Panc1 (cell line): ENCODE measurements around the gene ERBB2.

Experiments used
- CTCF ChIP-seq: fragments of 450-650 bp; IDR thresholded peaks from 2 replicates; pipeline ENCODE4 v1.5.1; 2017; ENCODE audit warnings: mild to moderate bottlenecking
- POLR2AphosphoS5 ChIP-seq: IDR thresholded peaks from 2 replicates; pipeline ENCODE4 v1.6.1; 2012; ENCODE audit warnings: mild to moderate bottlenecking, low read depth, low read length, moderate library complexity
- TF ChIP-seq, protein P1 (sequence below), 2 experiments: IDR thresholded peaks; 2 replicates each; pipeline ENCODE4 v1.6.1; 2011 to 2012; ENCODE audit warnings: low read depth in 2 of 2, control low read depth in 1 of 2, low read length in 1 of 2, mild to moderate bottlenecking in 1 of 2, moderate library complexity in 1 of 2; ENCODE audit not compliant: insufficient read depth in 1 of 2

DNA sequence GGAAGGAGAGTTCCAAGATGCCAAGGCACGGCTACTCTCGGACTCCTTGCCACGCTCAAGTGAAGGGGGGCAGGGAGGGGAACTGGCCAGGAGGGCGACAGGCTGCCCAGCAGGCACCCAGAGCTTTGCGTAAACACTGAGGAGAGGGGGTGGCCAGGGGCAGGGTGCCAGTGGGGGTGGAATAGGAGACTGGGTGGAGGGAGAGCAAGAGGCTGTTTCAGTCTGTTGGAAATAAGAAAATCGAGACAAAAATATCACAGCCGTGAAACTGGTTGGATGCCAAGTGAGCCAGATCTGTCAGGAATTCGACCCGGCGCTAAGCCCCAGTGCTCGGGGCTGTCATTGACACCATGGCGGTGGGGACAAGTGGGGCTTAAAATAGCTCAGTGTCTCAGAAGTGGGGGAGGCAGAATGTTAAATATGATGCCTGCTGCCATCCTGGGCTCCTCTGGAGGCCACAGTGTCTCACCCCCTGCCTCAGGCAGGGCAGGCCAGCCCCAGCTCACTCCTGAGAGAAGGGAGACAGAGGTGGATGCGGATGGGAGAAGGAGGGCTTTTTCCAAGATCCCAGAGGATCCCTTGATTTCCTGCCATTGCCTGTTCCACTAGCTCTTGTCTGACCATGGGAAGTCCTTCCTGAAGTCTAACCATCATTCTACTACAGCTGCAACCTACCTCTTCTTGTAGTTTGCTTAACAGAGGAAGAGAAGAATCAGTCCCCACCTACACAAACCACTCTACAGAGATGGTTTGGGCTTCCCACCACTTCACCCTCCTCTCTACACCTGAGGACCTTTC lies 22.1 kb upstream of the ERBB2 start:
- TF ChIP-seq CTCF, result no peak
- TF ChIP-seq, protein P1, sequence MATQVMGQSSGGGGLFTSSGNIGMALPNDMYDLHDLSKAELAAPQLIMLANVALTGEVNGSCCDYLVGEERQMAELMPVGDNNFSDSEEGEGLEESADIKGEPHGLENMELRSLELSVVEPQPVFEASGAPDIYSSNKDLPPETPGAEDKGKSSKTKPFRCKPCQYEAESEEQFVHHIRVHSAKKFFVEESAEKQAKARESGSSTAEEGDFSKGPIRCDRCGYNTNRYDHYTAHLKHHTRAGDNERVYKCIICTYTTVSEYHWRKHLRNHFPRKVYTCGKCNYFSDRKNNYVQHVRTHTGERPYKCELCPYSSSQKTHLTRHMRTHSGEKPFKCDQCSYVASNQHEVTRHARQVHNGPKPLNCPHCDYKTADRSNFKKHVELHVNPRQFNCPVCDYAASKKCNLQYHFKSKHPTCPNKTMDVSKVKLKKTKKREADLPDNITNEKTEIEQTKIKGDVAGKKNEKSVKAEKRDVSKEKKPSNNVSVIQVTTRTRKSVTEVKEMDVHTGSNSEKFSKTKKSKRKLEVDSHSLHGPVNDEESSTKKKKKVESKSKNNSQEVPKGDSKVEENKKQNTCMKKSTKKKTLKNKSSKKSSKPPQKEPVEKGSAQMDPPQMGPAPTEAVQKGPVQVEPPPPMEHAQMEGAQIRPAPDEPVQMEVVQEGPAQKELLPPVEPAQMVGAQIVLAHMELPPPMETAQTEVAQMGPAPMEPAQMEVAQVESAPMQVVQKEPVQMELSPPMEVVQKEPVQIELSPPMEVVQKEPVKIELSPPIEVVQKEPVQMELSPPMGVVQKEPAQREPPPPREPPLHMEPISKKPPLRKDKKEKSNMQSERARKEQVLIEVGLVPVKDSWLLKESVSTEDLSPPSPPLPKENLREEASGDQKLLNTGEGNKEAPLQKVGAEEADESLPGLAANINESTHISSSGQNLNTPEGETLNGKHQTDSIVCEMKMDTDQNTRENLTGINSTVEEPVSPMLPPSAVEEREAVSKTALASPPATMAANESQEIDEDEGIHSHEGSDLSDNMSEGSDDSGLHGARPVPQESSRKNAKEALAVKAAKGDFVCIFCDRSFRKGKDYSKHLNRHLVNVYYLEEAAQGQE (IDR thresholded peaks at IDR 0.05; ENCODE audit: insufficient read depth in 1 of 2, low read depth in 2 of 2, low read length in 1 of 2), result no peak
- no peak for TF ChIP-seq POLR2AphosphoS5
